GM18498 (cell line): ENCODE measurements around the gene CEP63.
"Not testable (repeated sequence)": the region's sequence is repeated elsewhere in the genome, so short reads cannot be mapped to it uniquely, and the experiment has no call there.

ENCODE experiments used
- ATAC-seq: cut with Tn5 transposase; IDR thresholded peaks from one replicate; pipeline ENCODE4 v1.9.1; 2021; ENCODE audit warnings: mild to moderate bottlenecking, moderate library complexity; ENCODE audit not compliant: unreplicated experiment

CEP63 gene

GRCh38 chr3:134505485-134505884 lies 19.6 kb downstream of the CEP63 start:
- no peak for ATAC-seq

DNA sequence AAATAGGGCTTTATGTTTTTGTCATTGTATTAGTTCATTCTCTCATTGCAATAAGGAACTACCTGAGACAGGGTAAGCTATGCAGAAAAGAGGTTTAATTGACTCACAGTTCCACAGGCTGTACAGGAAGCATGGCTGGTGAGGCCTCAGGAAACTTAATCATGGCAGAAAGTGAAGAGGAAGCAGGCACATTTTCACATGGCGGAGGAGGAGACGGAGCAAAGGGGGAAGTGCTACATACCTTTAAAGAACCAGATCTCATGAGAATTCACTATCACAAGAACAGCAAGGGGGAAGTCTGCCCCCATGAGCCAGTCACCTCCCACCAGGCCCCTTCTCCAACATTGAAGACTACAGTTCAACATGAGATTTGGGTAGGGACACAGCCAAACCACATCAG lies 25.6 kb downstream of the CEP63 start:
- no peak for ATAC-seq

DNA sequence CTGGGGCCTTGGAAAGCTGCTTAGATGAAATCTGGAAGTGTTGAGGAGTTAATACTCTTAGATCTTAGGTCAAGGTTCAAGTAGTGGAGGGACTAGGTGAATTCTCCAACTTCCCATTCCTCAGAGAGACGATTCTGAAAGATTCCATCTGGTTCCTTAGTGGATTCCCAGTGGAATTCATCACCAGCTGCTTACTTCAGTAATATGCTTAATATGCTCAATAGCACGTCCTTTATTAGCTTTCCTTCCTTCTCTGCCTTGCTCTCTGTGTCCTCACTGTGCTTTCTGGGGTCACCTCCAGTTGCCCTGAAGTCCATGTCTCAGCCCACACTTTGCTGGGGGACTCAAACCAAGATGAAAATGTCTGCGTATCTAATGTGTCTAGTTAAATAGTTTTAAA lies 31.0 kb downstream of the CEP63 start:
- no peak for ATAC-seq

DNA sequence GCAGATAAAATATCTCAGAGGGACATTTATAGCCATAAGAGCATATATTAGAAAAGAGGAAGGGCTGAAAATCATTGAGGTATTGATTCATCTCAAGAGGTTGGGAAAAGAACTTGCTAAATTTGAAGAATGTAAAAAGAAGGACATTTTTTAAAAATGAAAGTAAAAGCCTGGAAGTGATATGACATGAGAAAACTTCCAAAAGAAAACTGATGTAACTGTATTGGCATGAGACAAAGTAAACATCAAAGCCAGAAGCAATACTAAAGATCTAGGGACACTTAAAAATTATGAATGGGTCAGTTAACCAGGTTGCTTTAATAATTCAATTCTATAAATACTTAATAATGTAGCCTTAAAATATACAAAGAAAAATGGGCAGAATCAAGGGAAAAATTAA lies 31.9 kb downstream of the CEP63 start:
- no peak for ATAC-seq

GRCh38 chr3:134522541-134522940 lies 36.7 kb downstream of the CEP63 start:
- ATAC-seq, result no peak

- ATAC-seq, result no peak
Measured at GRCh38 chr3:134525293-134525692, 39.4 kb downstream of the CEP63 start.

DNA sequence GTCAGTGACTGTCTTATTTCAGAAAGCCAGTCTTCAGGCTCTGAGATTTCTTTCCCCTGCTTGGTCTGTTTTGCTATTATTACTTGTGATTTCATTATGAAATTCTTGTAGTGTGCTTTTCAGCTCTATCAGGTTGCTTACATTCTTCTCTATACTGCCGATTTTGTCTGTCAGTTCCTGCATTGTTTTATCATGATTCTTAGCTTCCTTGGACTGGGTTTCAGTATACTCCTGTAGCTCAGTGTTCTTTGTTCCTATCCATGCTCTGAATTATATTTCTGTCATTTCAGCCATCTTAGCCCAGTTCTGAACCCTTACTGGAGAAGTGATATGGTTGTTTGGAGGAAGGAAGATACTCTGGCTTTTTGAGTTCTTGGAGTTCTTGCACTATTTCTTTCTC lies 40.5 kb downstream of the CEP63 start:
- no peak for ATAC-seq

DNA sequence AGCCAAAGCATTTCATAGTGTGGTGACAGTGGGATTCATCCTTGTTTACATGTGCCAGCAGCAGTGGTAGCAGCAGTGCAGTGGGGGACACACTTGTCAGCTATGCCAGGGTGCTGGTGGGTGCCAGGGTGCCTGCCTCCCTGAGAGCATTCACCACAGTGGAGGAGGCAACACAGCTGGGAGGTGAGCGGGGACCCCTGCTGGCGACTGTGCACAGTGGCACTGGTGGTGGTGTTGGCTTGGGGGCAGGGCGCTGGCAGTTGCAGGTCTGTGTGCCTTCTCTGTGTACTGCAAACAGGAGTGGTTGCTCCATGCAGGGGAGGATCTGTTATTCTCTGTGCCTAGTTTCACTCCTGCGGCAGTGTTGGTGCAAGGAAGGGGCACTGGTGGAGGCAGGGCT lies 41.2 kb downstream of the CEP63 start:
- no peak for ATAC-seq

- no peak for ATAC-seq
Measured at GRCh38 chr3:134527538-134528186, 41.8 kb downstream of the CEP63 start.

DNA sequence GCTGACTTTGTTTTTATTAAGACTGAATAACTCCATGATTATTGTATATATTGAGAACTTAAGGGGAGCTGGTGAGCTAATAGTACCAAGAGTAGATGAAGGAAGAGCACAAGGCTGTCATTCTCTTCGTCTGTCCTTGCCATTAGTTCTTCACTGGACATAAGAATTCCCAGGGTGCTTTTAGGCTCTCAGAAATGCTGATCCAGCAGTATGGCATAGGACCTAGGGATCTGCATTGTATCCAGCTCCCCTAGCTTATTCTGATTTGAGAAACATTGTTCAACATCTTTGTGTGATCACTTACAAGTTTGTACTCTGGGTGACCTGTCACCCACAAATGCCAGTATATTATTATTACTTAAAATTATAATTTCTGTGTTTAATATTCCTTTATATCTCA lies 47.6 kb downstream of the CEP63 start:
- no peak for ATAC-seq

DNA sequence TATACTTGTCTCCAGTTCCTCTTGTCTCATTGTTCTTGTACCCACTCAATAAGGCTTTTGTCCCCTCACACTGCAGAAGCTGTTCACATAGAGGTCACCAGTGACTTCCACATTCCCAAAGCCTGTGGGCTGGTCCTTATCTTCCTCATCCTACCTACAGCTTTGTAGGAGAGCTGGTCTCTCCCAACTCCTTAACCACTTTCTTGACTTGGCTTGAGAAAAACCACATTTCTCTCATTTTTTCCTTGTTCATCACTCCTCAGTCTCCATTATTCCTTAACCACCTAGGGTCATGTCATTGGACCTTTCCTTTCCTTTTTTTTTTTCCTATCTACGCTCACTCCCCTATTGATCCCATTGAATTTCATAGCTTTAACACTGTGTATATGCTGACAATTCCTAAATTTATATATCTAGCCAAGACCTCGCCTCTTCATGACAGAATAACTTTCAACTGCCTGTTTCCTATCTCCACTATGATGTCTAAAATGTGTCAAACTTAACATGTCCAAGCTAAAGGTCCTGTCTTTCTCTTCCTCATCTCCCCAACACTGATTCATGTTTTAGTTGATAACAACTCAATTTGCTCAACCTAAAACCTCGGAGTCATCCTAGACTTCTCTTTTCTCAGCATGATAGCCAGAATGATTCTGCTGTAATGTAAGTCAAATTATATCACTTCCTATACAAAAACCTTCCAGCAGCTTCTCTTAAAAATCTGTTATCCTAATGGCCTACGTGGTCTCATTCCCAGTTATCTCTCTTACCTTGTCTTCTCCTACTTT lies 49.5 kb downstream of the CEP63 start:
- no peak for ATAC-seq

- ATAC-seq, result no peak
Measured at GRCh38 chr3:134536781-134537180, 50.9 kb downstream of the CEP63 start.

DNA sequence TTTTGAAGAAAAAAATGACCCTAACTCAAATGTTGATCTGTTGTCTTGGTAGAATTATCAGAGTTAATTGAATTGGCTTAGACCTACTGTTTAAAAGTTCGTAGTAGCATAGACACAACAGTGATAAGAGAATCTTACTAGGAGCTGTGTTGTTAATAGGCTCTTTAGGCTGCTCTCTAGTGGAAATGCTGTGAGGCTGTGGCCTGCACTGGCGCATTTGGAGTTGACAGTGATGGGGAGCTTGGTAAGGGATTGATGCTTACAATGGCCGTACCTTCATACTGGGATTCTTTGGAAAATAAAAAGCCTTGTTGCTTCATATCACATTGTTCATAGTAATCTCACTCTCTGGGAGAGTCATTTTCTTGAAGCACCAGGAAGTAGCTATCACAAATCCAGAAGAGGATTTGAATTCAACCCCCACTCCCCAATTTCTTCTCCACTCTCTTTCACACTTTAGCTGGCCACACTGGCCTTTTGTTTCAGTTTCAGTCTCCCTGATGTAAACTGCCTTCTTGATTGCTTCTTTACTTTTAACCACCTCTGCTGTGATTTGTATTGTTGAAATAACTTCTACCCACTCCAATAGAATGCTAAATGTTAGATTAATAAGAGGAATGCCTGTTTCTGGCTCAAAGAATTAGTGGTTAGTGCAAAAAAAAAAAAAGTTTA lies 56.6 kb downstream of the CEP63 start:
- ATAC-seq, result no peak

GRCh38 chr3:134543113-134543512 lies 57.3 kb downstream of the CEP63 start:
- no peak for ATAC-seq

DNA sequence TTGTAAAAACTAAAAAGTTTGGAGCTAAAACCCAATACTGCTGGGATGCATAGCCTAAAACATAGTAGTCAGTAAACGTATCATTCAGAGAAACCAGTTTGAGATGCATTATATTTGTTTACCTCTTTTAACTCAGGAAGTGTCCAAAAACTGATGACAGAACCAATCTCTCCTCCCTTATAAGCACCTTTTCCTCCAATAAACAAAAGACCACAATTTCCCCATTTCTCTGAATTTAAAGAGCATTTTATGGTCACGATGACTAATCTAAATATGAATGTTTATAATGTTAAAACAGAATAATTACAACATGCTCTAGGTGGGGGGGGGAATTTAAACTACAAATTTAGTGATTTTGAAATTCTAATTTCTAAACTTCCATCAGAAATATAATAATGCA lies 58.5 kb downstream of the CEP63 start:
- ATAC-seq, result no peak

GRCh38 chr3:134544783-134545182 lies 58.9 kb downstream of the CEP63 start:
- not testable (repeated sequence) for ATAC-seq

GRCh38 chr3:134545818-134546217 lies 60.0 kb downstream of the CEP63 start:
- no peak for ATAC-seq

- no peak for ATAC-seq
Measured at GRCh38 chr3:134552784-134553183, 66.9 kb downstream of the CEP63 start.

DNA sequence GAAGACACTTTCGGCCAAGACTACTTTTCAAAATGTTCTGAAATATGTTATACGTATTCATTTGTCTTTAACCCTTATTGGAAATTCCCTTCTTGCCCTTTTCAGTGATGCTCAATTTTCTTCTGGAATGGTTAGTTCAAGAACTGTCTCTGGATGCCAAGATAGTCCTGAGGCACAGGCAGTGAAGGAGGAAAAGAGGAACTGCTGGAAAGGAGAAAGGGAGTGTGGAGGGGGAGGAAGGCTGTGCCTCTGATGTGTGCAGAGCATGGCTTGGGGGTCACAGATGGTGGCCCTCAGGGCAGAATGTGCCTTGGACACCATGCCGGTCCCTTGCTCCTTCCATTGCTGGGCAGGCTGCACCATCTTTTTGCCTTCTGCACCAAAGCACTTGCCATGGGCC lies 73.7 kb downstream of the CEP63 start:
- ATAC-seq, result no peak

GRCh38 chr3:134562055-134562454 lies 76.2 kb downstream of the CEP63 start:
- no peak for ATAC-seq

- no peak for ATAC-seq
Measured at GRCh38 chr3:134563601-134564000, 77.7 kb downstream of the CEP63 start.

GRCh38 chr3:134564991-134565390 lies 79.1 kb downstream of the CEP63 start:
- ATAC-seq, result no peak
